Cardiac muscle cell (in vitro differentiated cells and primary cell): ENCODE measurements around the gene COP1. TPM values are rescaled to one million over a fixed set of nuclear protein-coding genes. Genes with fewer than 3 reads are reported as not detected.

ENCODE experiments used
- DNase-seq, 2 donors: peaks; one replicate each; pipeline versions ENCODE4 v3.0.0 to v3.0.0-alpha.2; 2010 to 2017; ENCODE audit warnings: low read depth in 1 of 2, low spot score in 1 of 2
- H3K27ac ChIP-seq: fragments of 200-600 bp; sonication (generic); 2 replicates; pipeline ENCODE4 v1.5.1; 2016
- H3K27me3 ChIP-seq: fragments of 200-600 bp; sonication (generic); 2 replicates; pipeline ENCODE4 v1.6.0; 2016; ENCODE audit warnings: control low read depth
- H3K36me3 ChIP-seq: fragments of 200-600 bp; sonication (generic); 2 replicates; pipeline ENCODE4 v1.5.1; 2016; ENCODE audit warnings: control low read depth
- H3K4me1 ChIP-seq: fragments of 200-600 bp; sonication (generic); 2 replicates; pipeline ENCODE4 v1.8.1; 2017; ENCODE audit warnings: low read depth, mild to moderate bottlenecking, mixed run types
- H3K4me3 ChIP-seq: fragments of 200-600 bp; sonication (generic); 2 replicates; pipeline ENCODE4 v1.5.1; 2016; ENCODE audit warnings: mild to moderate bottlenecking
- H3K9me3 ChIP-seq: fragments of 200-600 bp; sonication (generic); 2 replicates; pipeline ENCODE4 v1.5.1; 2017; ENCODE audit warnings: low read depth, mild to moderate bottlenecking, control low read depth
- CTCF ChIP-seq: IDR thresholded peaks from 2 replicates; pipeline ENCODE4 v1.5.1; 2012; ENCODE audit warnings: low read depth, mild to moderate bottlenecking, low read length
- polyA plus RNA-seq: library from polyadenylated mRNA; unstranded; fragments of >200 nt; fragmentation: Nextera tagmentation; extraction: Ambion mirVana; gene quantifications from 2 replicates; pipeline ENCODE4 v1.2.1, GENCODE V29; 2016
- total RNA-seq: library from RNA; depleted of rRNA; stranded (reverse); fragments of >200 nt; gene quantifications from 2 replicates; pipeline ENCODE4 v1.2.3, GENCODE V29; 2016

The COP1 gene
- total and polyA plus RNA-seq, 2 experiments from 2014 or later: 58.8 to 71.3 TPM

GRCh38 chr1:176056312-176056711, 150.8 kb downstream of the COP1 start:
- peaks cover 22% of the 10 kb centered on the region for H3K4me1 ChIP-seq
- no peaks in the 10 kb centered on the region for H3K27me3 ChIP-seq
- H3K36me3 ChIP-seq: no peaks in the 10 kb centered on the region
- H3K27ac ChIP-seq: no peak overlapping the region
- DNase-seq: no peak
- H3K9me3 ChIP-seq: no peaks in the 10 kb centered on the region
- no peak for TF ChIP-seq CTCF
- H3K4me3 ChIP-seq: no peak overlapping the region

- H3K9me3 ChIP-seq: no peaks in the 10 kb centered on the region
- H3K4me1 ChIP-seq: peaks cover 22% of the 10 kb centered on the region
- H3K27me3 ChIP-seq: no peaks in the 10 kb centered on the region
- no peak overlapping the region for H3K4me3 ChIP-seq
- H3K27ac ChIP-seq: no peak overlapping the region
- no peak for DNase-seq
- H3K36me3 ChIP-seq: no peaks in the 10 kb centered on the region
- no peak for TF ChIP-seq CTCF
Measured at GRCh38 chr1:176055398-176055797, 151.7 kb downstream of the COP1 start.

- no peak for TF ChIP-seq CTCF
- H3K9me3 ChIP-seq: no peaks in the 10 kb centered on the region
- peaks cover 25% of the 10 kb centered on the region for H3K4me1 ChIP-seq
- no peak overlapping the region for H3K27ac ChIP-seq
- H3K4me3 ChIP-seq: no peak overlapping the region
- H3K27me3 ChIP-seq: no peaks in the 10 kb centered on the region
- H3K36me3 ChIP-seq: no peaks in the 10 kb centered on the region
- DNase-seq: peak in 1 of 2 donors; percentile 21
Measured at GRCh38 chr1:176051902-176052518, 155.1 kb downstream of the COP1 start.

GRCh38 chr1:176051402-176051801, 155.7 kb downstream of the COP1 start:
- no peak for DNase-seq
- Histone ChIP-seq H3K36me3 (no peaks in the 10 kb centered on the region), H3K9me3 (no peaks in the 10 kb centered on the region), H3K27me3 (no peaks in the 10 kb centered on the region), H3K27ac (no peak overlapping the region), H3K4me1 (peaks cover 23% of the 10 kb centered on the region), H3K4me3 (no peak overlapping the region)
- TF ChIP-seq CTCF: no peak

- TF ChIP-seq CTCF: no peak
Measured at GRCh38 chr1:176049582-176049981, 157.5 kb downstream of the COP1 start.

GRCh38 chr1:176046926-176047325, 160.2 kb downstream of the COP1 start:
- no peaks in the 10 kb centered on the region for H3K27me3 ChIP-seq
- peaks cover 1% of the 10 kb centered on the region for H3K36me3 ChIP-seq
- no peaks in the 10 kb centered on the region for H3K9me3 ChIP-seq
- H3K27ac ChIP-seq: no peak overlapping the region
- TF ChIP-seq CTCF: no peak
- H3K4me3 ChIP-seq: no peak overlapping the region
- no peak for DNase-seq
- peaks cover 12% of the 10 kb centered on the region for H3K4me1 ChIP-seq

More at GRCh38 chr1:176049582-176049981, 157.5 kb downstream of the COP1 start:
- DNase-seq: no peak
- Histone ChIP-seq H3K36me3 (no peaks in the 10 kb centered on the region), H3K27ac (no peak overlapping the region), H3K4me1 (peaks cover 12% of the 10 kb centered on the region), H3K27me3 (no peaks in the 10 kb centered on the region), H3K4me3 (no peak overlapping the region), H3K9me3 (no peaks in the 10 kb centered on the region)
